HepG2 (cell line): ENCODE results near the gene TMEM150C.

ENCODE experiments used
- GABPA ChIP-seq, 2 experiments: IDR thresholded peaks; 2 replicates each; pipeline ENCODE4 v1.6.1; 2011 to 2016; ENCODE audit warnings: low read depth in 2 of 2, low read length in 1 of 2, missing biosample characterization in 1 of 2, missing genetic modification characterization in 1 of 2
- GZF1 ChIP-seq: sonication (generic); formaldehyde crosslinking; IDR thresholded peaks from 2 replicates; pipeline ENCODE4 v1.5.1; 2020; ENCODE audit warnings: mild to moderate bottlenecking, missing genetic modification reagents
- MEIS2 ChIP-seq: sonication (generic); formaldehyde crosslinking; IDR thresholded peaks from 2 replicates; pipeline ENCODE4 v1.9.0; 2021; ENCODE audit warnings: mild to moderate bottlenecking, missing genetic modification reagents
- POLR2A ChIP-seq, 2 experiments: IDR thresholded peaks; 2 replicates each; pipeline ENCODE4 v1.6.1; 2011; ENCODE audit warnings: low read depth in 2 of 2, low read length in 2 of 2, mild to moderate bottlenecking in 1 of 2, moderate library complexity in 1 of 2; ENCODE audit not compliant: insufficient read depth in 1 of 2
- RAD21 ChIP-seq: fragments of 450-650 bp; formaldehyde crosslinking; IDR thresholded peaks from 2 replicates; pipeline ENCODE4 v1.5.0; 2020; ENCODE audit warnings: mild to moderate bottlenecking
- TAF1 ChIP-seq: sonication (generic); formaldehyde crosslinking; IDR thresholded peaks from 2 replicates; pipeline ENCODE4 v1.4.0; 2020; ENCODE audit warnings: missing genetic modification reagents
- YY1 ChIP-seq: IDR thresholded peaks from 2 replicates; pipeline ENCODE4 v1.6.1; 2011; ENCODE audit warnings: low read length, low read depth, moderate library complexity, mild to moderate bottlenecking; ENCODE audit not compliant: insufficient read depth, insufficient replicate concordance
- ZFP41 ChIP-seq: sonication (generic); formaldehyde crosslinking; IDR thresholded peaks from 2 replicates; pipeline ENCODE4 v1.4.0; 2020; ENCODE audit warnings: mild to moderate bottlenecking, missing genetic modification reagents, borderline replicate concordance
- ZNF567 ChIP-seq: sonication (generic); formaldehyde crosslinking; IDR thresholded peaks from 2 replicates; pipeline ENCODE4 v1.8.1; 2023; ENCODE audit warnings: mild to moderate bottlenecking, missing genetic modification reagents, borderline replicate concordance
- ZSCAN29 ChIP-seq: sonication (generic); formaldehyde crosslinking; conservative IDR thresholded peaks from 2 replicates; pipeline ENCODE4 v1.4.0; 2020; ENCODE audit warnings: mild to moderate bottlenecking, missing genetic modification reagents
- TF ChIP-seq, protein P1 (sequence below): IDR thresholded peaks from 2 replicates; pipeline ENCODE4 v1.6.1; 2012; ENCODE audit warnings: inconsistent platforms
- TF ChIP-seq, protein P2 (sequence below): sonication (generic); formaldehyde crosslinking; IDR thresholded peaks from 2 replicates; pipeline ENCODE4 v1.5.1; 2020; ENCODE audit warnings: mild to moderate bottlenecking, missing genetic modification reagents, moderate library complexity

DNA sequence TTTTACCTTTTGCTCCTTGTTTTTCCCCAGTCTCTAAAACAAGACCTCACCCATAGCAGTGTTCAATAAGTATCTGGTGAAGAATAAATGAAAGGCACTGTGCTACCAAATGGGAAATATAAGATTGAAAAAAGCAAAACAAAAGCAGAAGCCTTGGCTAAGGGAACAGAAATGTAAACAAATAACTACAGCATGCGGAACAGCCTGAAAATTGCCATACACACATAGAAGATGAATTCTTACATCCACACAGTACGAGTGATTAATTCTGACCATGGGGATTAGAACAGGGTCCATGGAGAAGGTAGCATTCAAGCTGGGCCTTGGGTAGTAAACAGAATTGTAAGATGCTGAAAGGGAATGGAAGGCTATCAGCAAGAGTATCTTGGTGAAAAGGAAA is 40.5 kb downstream of the TMEM150C start:
- no peak for TF ChIP-seq ZSCAN29 (CRISPR knock-in tag)
- no peak for TF ChIP-seq ZFP41 (CRISPR knock-in tag)
- TF ChIP-seq GABPA (IDR thresholded peaks at IDR 0.05; ENCODE audit: low read depth, low read length), result no peak
- TF ChIP-seq GABPA (CRISPR knock-in tag; IDR thresholded peaks at IDR 0.05; ENCODE audit: low read depth), result no peak
- TF ChIP-seq MEIS2, result no peak
- TF ChIP-seq, protein P1, sequence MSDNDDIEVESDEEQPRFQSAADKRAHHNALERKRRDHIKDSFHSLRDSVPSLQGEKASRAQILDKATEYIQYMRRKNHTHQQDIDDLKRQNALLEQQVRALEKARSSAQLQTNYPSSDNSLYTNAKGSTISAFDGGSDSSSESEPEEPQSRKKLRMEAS, result no peak
- no peak for TF ChIP-seq YY1
- TF ChIP-seq, protein P2, sequence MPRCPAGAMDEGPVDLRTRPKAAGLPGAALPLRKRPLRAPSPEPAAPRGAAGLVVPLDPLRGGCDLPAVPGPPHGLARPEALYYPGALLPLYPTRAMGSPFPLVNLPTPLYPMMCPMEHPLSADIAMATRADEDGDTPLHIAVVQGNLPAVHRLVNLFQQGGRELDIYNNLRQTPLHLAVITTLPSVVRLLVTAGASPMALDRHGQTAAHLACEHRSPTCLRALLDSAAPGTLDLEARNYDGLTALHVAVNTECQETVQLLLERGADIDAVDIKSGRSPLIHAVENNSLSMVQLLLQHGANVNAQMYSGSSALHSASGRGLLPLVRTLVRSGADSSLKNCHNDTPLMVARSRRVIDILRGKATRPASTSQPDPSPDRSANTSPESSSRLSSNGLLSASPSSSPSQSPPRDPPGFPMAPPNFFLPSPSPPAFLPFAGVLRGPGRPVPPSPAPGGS, result no peak
- TF ChIP-seq RAD21 (CRISPR knock-in tag), result no peak
- no peak for TF ChIP-seq ZNF567 (CRISPR knock-in tag)
- TF ChIP-seq GZF1, result no peak
- no peak for TF ChIP-seq POLR2A (IDR thresholded peaks at IDR 0.05; ENCODE audit: insufficient read depth in 1 of 2, low read depth in 2 of 2, low read length in 2 of 2)
- TF ChIP-seq TAF1 (CRISPR knock-in tag), result no peak
